ENCODE results near the gene ACAN.

The ACAN gene

GRCh38 chr15:88864861-88865497 is 61.7 kb downstream of the ACAN start:
- no peaks in the 10 kb centered on the region for H3K36me3 ChIP-seq
- no peak for TF ChIP-seq CTCF (IDR thresholded peaks at IDR 0.05; ENCODE audit: low read depth, low read length)
- H3K9me3 ChIP-seq (ENCODE audit: severe bottlenecking) = no peaks in the 10 kb centered on the region
- no peaks in the 10 kb centered on the region for H3K27me3 ChIP-seq (ENCODE audit: insufficient read depth, low read depth, severe bottlenecking)
- no peak overlapping the region for H3K4me3 ChIP-seq (ENCODE audit: low read depth, low read length)
- H3K27ac ChIP-seq = no peak overlapping the region
- no peak for DNase-seq

DNA sequence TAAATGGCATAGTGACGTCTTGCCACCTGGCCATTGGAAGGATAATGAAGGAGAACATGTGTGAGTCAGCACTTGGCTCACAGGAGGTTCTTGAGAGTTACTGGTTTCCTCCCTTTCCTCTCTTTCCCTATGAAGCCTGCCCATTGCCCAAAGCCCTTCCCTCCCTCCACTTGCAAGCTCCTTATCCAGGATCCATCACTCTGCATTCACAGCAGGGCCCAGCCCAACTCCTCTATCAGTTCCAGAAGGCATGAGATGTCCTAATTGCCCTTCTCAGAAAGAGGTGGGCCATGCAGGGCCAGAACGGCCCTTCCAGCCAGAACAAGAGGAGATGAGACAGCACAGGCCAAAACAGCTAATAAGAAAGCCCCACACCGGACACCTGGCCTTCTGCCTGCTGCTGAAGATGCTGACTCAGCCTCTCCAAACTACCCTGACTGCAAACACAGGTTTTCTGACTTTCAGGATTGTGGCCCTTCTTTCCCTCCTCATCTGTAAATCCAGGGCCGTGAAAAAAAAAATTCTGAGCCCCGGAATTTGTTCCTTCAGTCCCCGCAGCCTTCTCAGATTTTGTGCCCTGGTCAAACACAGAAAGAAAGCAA is 62.4 kb downstream of the ACAN start:
- no peak for DNase-seq
- no peaks in the 10 kb centered on the region for H3K9me3 ChIP-seq (ENCODE audit: severe bottlenecking)
- no peak overlapping the region for H3K4me3 ChIP-seq (ENCODE audit: low read depth, low read length)
- no peaks in the 10 kb centered on the region for H3K36me3 ChIP-seq
- H3K27me3 ChIP-seq (ENCODE audit: insufficient read depth, low read depth, severe bottlenecking) = no peaks in the 10 kb centered on the region
- H3K27ac ChIP-seq = no peak overlapping the region
- no peak for TF ChIP-seq CTCF (IDR thresholded peaks at IDR 0.05; ENCODE audit: low read depth, low read length)

- DNase-seq = no peak
- no peak overlapping the region for H3K4me3 ChIP-seq (ENCODE audit: low read depth, low read length)
- H3K9me3 ChIP-seq (ENCODE audit: severe bottlenecking) = no peaks in the 10 kb centered on the region
- H3K27ac ChIP-seq = no peak overlapping the region
- TF ChIP-seq CTCF (IDR thresholded peaks at IDR 0.05; ENCODE audit: low read depth, low read length) = no peak
- H3K36me3 ChIP-seq = no peaks in the 10 kb centered on the region
- no peaks in the 10 kb centered on the region for H3K27me3 ChIP-seq (ENCODE audit: insufficient read depth, low read depth, severe bottlenecking)
These were observed 63.2 kb downstream of the ACAN start for GRCh38 chr15:88866295-88866881.

- Histone ChIP-seq H3K4me3 (ENCODE audit: low read depth, low read length) (no peak overlapping the region), H3K27ac (no peak overlapping the region), H3K9me3 (ENCODE audit: severe bottlenecking) (no peaks in the 10 kb centered on the region), H3K27me3 (ENCODE audit: insufficient read depth, low read depth, severe bottlenecking) (no peaks in the 10 kb centered on the region), H3K36me3 (no peaks in the 10 kb centered on the region)
- TF ChIP-seq CTCF (IDR thresholded peaks at IDR 0.05; ENCODE audit: low read depth, low read length) = no peak
- DNase-seq = no peak
These were observed 68.1 kb downstream of the ACAN start for GRCh38 chr15:88871313-88871712.

DNA sequence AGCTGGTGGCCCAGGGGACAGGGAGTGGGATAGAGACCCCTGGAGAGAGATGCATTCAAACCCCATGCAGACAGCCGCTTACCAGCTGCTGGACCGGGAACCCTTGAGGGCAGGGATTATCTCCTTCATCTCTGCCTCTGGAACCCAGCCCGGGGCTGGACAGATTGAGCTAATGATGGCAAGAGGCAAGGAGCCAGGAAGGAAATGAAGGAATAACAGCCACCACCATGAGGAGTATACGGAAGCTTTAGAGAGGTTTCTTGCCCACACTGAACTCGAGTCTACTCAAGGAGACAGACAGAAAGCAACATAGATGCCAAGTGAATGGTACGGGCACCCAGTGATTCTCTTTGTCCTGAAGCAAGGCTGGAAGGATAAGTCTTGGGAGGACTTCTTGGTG is 68.9 kb downstream of the ACAN start:
- Histone ChIP-seq H3K36me3 (no peaks in the 10 kb centered on the region), H3K27ac (no peak overlapping the region), H3K9me3 (ENCODE audit: severe bottlenecking) (no peaks in the 10 kb centered on the region), H3K4me3 (ENCODE audit: low read depth, low read length) (no peak overlapping the region), H3K27me3 (ENCODE audit: insufficient read depth, low read depth, severe bottlenecking) (no peaks in the 10 kb centered on the region)
- TF ChIP-seq CTCF (IDR thresholded peaks at IDR 0.05; ENCODE audit: low read depth, low read length) = no peak
- no peak for DNase-seq
